Measurements from ENCODE around the gene NAP1L4.

- TF ChIP-seq CTCF (conservative IDR thresholded peaks at IDR 0.05; ENCODE audit: low read depth, low read length) (no peak), EZH2 (IDR thresholded peaks at IDR 0.05; ENCODE audit: borderline replicate concordance, low read depth, low read length, poor library complexity, severe bottlenecking) (no peak)
Measured at GRCh38 chr11:2990617-2991451, 1.3 kb downstream of the NAP1L4 start.
